Measurements from ENCODE around the gene ATL1. TPM values are rescaled to one million over a fixed set of nuclear protein-coding genes. Genes with fewer than 3 reads are reported as not detected.

The ATL1 gene
- total and polyA plus RNA-seq, 2 experiments from 2014 or later, result 3.5 to 7.0 TPM

- H3K9me2 ChIP-seq (ENCODE audit: insufficient read depth), result no peaks in the 10 kb centered on the region
- peaks cover 5% of the 10 kb centered on the region for H3K27me3 Mint-ChIP-seq (ENCODE audit: insufficient read depth, low read depth, poor library complexity)
- no peak for TF ChIP-seq ZNF462 (CRISPR knock-in tag; IDR thresholded peaks at IDR 0.05)
- TF ChIP-seq CREB1 (CRISPR knock-in tag; IDR thresholded peaks at IDR 0.05; ENCODE audit: low read depth), result no peak
- TF ChIP-seq NANOG (IDR thresholded peaks at IDR 0.05; ENCODE audit: borderline replicate concordance), result peak; percentile 65; the same call in 1 of the 2 replicates
- TF ChIP-seq, protein P1, sequence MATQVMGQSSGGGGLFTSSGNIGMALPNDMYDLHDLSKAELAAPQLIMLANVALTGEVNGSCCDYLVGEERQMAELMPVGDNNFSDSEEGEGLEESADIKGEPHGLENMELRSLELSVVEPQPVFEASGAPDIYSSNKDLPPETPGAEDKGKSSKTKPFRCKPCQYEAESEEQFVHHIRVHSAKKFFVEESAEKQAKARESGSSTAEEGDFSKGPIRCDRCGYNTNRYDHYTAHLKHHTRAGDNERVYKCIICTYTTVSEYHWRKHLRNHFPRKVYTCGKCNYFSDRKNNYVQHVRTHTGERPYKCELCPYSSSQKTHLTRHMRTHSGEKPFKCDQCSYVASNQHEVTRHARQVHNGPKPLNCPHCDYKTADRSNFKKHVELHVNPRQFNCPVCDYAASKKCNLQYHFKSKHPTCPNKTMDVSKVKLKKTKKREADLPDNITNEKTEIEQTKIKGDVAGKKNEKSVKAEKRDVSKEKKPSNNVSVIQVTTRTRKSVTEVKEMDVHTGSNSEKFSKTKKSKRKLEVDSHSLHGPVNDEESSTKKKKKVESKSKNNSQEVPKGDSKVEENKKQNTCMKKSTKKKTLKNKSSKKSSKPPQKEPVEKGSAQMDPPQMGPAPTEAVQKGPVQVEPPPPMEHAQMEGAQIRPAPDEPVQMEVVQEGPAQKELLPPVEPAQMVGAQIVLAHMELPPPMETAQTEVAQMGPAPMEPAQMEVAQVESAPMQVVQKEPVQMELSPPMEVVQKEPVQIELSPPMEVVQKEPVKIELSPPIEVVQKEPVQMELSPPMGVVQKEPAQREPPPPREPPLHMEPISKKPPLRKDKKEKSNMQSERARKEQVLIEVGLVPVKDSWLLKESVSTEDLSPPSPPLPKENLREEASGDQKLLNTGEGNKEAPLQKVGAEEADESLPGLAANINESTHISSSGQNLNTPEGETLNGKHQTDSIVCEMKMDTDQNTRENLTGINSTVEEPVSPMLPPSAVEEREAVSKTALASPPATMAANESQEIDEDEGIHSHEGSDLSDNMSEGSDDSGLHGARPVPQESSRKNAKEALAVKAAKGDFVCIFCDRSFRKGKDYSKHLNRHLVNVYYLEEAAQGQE (IDR thresholded peaks at IDR 0.05; ENCODE audit: unreplicated experiment), result no peak
- TF ChIP-seq, protein P2, sequence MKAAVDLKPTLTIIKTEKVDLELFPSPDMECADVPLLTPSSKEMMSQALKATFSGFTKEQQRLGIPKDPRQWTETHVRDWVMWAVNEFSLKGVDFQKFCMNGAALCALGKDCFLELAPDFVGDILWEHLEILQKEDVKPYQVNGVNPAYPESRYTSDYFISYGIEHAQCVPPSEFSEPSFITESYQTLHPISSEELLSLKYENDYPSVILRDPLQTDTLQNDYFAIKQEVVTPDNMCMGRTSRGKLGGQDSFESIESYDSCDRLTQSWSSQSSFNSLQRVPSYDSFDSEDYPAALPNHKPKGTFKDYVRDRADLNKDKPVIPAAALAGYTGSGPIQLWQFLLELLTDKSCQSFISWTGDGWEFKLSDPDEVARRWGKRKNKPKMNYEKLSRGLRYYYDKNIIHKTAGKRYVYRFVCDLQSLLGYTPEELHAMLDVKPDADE (IDR thresholded peaks at IDR 0.05), result no peak
Measured at GRCh38 chr14:50658203-50658602, 98.3 kb downstream of the ATL1 start.

More at GRCh38 chr14:50658203-50658602, 98.3 kb downstream of the ATL1 start:
- ATAC-seq (peak; percentile 74), DNase-seq (ENCODE audit: low spot score) (peak; percentile 83)
- no peaks in the 10 kb centered on the region; the same call in 1 of the 2 replicates for H4K20me1 ChIP-seq (replicated peaks; ENCODE audit: insufficient read depth)
- peaks cover 95% of the 10 kb centered on the region for H3K79me2 ChIP-seq (replicated peaks; ENCODE audit: insufficient read depth)
- peak overlapping the region; percentile 56 for H3K27ac ChIP-seq (ENCODE audit: low read depth)
- no peaks in the 10 kb centered on the region for H3F3A ChIP-seq (replicated peaks; ENCODE audit: low read depth)
- no peaks in the 10 kb centered on the region for H3K27me3 ChIP-seq (ENCODE audit: insufficient read depth)
- peak overlapping the region; percentile 6 for H3K4me3 ChIP-seq
- Mint-ChIP-seq H3K27ac (peak overlapping the region; percentile 99), H3K36me3 (ENCODE audit: low read depth) (peaks cover 40% of the 10 kb centered on the region), H3K9me3 (no peaks in the 10 kb centered on the region; the same call in 2 of the 3 replicates), H3K4me1 (peaks cover 36% of the 10 kb centered on the region), H3K4me3 (peak overlapping the region; percentile 61)
- H3K36me3 ChIP-seq (ENCODE audit: insufficient read depth), result peaks cover 9% of the 10 kb centered on the region; the same call in 1 of the 2 replicates
- peaks cover 25% of the 10 kb centered on the region for H3K4me1 ChIP-seq (ENCODE audit: insufficient read depth)
- H2AFZ ChIP-seq, result no peak overlapping the region
- H3K4me2 ChIP-seq, result peak overlapping the region; percentile 23

All from GM23338 (cell line).